Suprapubic skin (tissue), 4 donors: ENCODE data around the gene C14orf180. TPM values are rescaled to one million over a fixed set of nuclear protein-coding genes. Genes with fewer than 3 reads are reported as not detected.

Experiments
- DNase-seq, 2 donors: peaks; one replicate each; pipeline ENCODE4 v3.0.0-alpha.2; 2019; ENCODE audit warnings: low spot score in 2 of 2
- H3K27ac ChIP-seq: fragments of 200-600 bp; sonication (generic); one replicate; pipeline ENCODE4 v1.5.1; 2019
- H3K27me3 ChIP-seq: fragments of 200-600 bp; sonication (generic); one replicate; pipeline ENCODE4 v1.5.1; 2019
- H3K36me3 ChIP-seq: fragments of 200-600 bp; sonication (generic); one replicate; pipeline ENCODE4 v1.5.1; 2019
- H3K4me1 ChIP-seq: fragments of 200-600 bp; sonication (generic); one replicate; pipeline ENCODE4 v1.5.1; 2019
- H3K4me3 ChIP-seq: fragments of 200-600 bp; sonication (generic); one replicate; pipeline ENCODE4 v1.5.1; 2019; ENCODE audit warnings: mild to moderate bottlenecking
- H3K9me3 ChIP-seq: fragments of 200-600 bp; sonication (generic); one replicate; pipeline ENCODE4 v1.5.1; 2019
- CTCF ChIP-seq, 2 donors: fragments of 200-600 bp in 1 of 2; fragments of 450-650 bp in 1 of 2; sonication (generic) in 1 of 2; IDR thresholded peaks; one replicate each; pipeline ENCODE4 v1.5.1; 2016 to 2019; ENCODE audit warnings: antibody characterized with exemption in 2 of 2, mild to moderate bottlenecking in 1 of 2, moderate library complexity in 1 of 2
- EP300 ChIP-seq: sonication (generic); formaldehyde crosslinking; IDR thresholded peaks from one replicate; pipeline ENCODE4 v1.6.1; 2017; ENCODE audit warnings: antibody characterized with exemption
- POLR2A ChIP-seq, 2 donors: fragments of 450-650 bp; IDR thresholded peaks; one replicate each; pipeline ENCODE4 v1.6.1; 2017; ENCODE audit warnings: antibody characterized with exemption in 2 of 2, mild to moderate bottlenecking in 2 of 2, moderate library complexity in 2 of 2
- POLR2AphosphoS5 ChIP-seq, 3 donors: sonication (generic); formaldehyde crosslinking; IDR thresholded peaks; one replicate each; pipeline ENCODE4 v1.6.1; 2017; ENCODE audit warnings: antibody characterized with exemption in 3 of 3
- WGBS: methylation state at CpG from one replicate; pipeline ENCODE4 v1.1.5; 2018; 5-methylcytosine and 5-hydroxymethylcytosine counted together
- total RNA-seq, 4 donors: library from RNA; depleted of rRNA; stranded (reverse); fragments of >200 nt; gene quantifications; one replicate each; pipeline ENCODE4 v1.1.0, GENCODE V29; 2016

Gene C14orf180
- total RNA-seq, 4 donors from 2014 or later, result 0.30 to 3.9 TPM; not detected in 2

- Histone ChIP-seq H3K27ac (no peak overlapping the region), H3K9me3 (no peaks in the 10 kb centered on the region), H3K4me1 (no peaks in the 10 kb centered on the region), H3K36me3 (no peaks in the 10 kb centered on the region), H3K27me3 (peaks cover 80% of the 10 kb centered on the region), H3K4me3 (no peak overlapping the region)
- TF ChIP-seq CTCF (IDR thresholded peaks at IDR 0.05), result no peak
- no peak for TF ChIP-seq POLR2AphosphoS5 (IDR thresholded peaks at IDR 0.05)
- no peak for TF ChIP-seq EP300
- TF ChIP-seq POLR2A (IDR thresholded peaks at IDR 0.05), result no peak
- DNase-seq, result peak; percentile 52 to 60
- 79% methylated on average over 24 of the region's 24 CpGs for WGBS
Observed at GRCh38 chr14:104550861-104551728, 28.5 kb upstream of the C14orf180 start.

- Histone ChIP-seq H3K27me3 (peaks cover 80% of the 10 kb centered on the region), H3K27ac (no peak overlapping the region), H3K36me3 (no peaks in the 10 kb centered on the region), H3K9me3 (no peaks in the 10 kb centered on the region), H3K4me3 (no peak overlapping the region), H3K4me1 (no peaks in the 10 kb centered on the region)
- WGBS, result 72% methylated on average over 12 of the region's 33 CpGs
- DNase-seq, result peak in 1 of 2 donors; percentile 72
- TF ChIP-seq POLR2AphosphoS5 (IDR thresholded peaks at IDR 0.05) (no peak), POLR2A (IDR thresholded peaks at IDR 0.05) (no peak), CTCF (IDR thresholded peaks at IDR 0.05) (no peak), EP300 (no peak)
Observed at GRCh38 chr14:104551851-104552737, 27.5 kb upstream of the C14orf180 start.

GRCh38 chr14:104552738-104553125 is 26.8 kb upstream of the C14orf180 start:
- H3K4me1 ChIP-seq, result no peaks in the 10 kb centered on the region
- no peak for DNase-seq
- no peaks in the 10 kb centered on the region for H3K36me3 ChIP-seq
- H3K27ac ChIP-seq, result no peak overlapping the region
- TF ChIP-seq CTCF (IDR thresholded peaks at IDR 0.05) (no peak), EP300 (no peak), POLR2AphosphoS5 (IDR thresholded peaks at IDR 0.05) (no peak), POLR2A (IDR thresholded peaks at IDR 0.05) (no peak)
- no peaks in the 10 kb centered on the region for H3K9me3 ChIP-seq
- H3K4me3 ChIP-seq, result no peak overlapping the region
- WGBS, result 60% methylated on average over 8 of the region's 9 CpGs
- H3K27me3 ChIP-seq, result peaks cover 75% of the 10 kb centered on the region

GRCh38 chr14:104553166-104554087 is 26.1 kb upstream of the C14orf180 start:
- Histone ChIP-seq H3K36me3 (no peaks in the 10 kb centered on the region), H3K4me1 (no peaks in the 10 kb centered on the region), H3K27me3 (peaks cover 68% of the 10 kb centered on the region), H3K4me3 (no peak overlapping the region), H3K27ac (no peak overlapping the region), H3K9me3 (no peaks in the 10 kb centered on the region)
- 89% methylated on average over 17 of the region's 30 CpGs for WGBS
- peak in 1 of 2 donors; percentile 65 for DNase-seq
- TF ChIP-seq EP300, result no peak
- no peak for TF ChIP-seq POLR2A (IDR thresholded peaks at IDR 0.05)
- no peak for TF ChIP-seq POLR2AphosphoS5 (IDR thresholded peaks at IDR 0.05)
- no peak for TF ChIP-seq CTCF (IDR thresholded peaks at IDR 0.05)
